Stomach (tissue), 9 donors: ENCODE results near the gene EXOSC7. TPM values are rescaled to one million over a fixed set of nuclear protein-coding genes. Genes with fewer than 3 reads are reported as not detected.

Source experiments
- DNase-seq, 2 donors: peaks; one replicate each; pipeline versions ENCODE4 v3.0.0 to v3.0.0-alpha.2; 2013 to 2019
- H3K27ac ChIP-seq, 5 donors: fragments of 200-600 bp in 4 of 5; sonication (generic) in 4 of 5; one replicate each; pipeline ENCODE4 v1.5.1; 2013 to 2019; ENCODE audit warnings: mild to moderate bottlenecking in 1 of 5, moderate library complexity in 1 of 5
- H3K27me3 ChIP-seq, 3 donors: fragments of 200-600 bp; sonication (generic); one replicate each; pipeline ENCODE4 v1.5.1; 2017 to 2019; ENCODE audit warnings: mixed run types in 1 of 3
- H3K36me3 ChIP-seq, 4 donors: fragments of 200-600 bp; sonication (generic); 1 replicate in 3 of 4; 2 replicates in 1 of 4; pipeline ENCODE4 v1.5.1; 2016 to 2019
- H3K4me1 ChIP-seq, 4 donors: fragments of 200-600 bp; sonication (generic); one replicate each; pipeline ENCODE4 v1.5.1; 2016 to 2019
- H3K4me3 ChIP-seq, 4 donors: fragments of 200-600 bp; sonication (generic) in 3 of 4; one replicate each; pipeline ENCODE4 v1.5.1; 2016 to 2019; ENCODE audit warnings: mild to moderate bottlenecking in 1 of 4
- H3K9me3 ChIP-seq, 4 donors: fragments of 200-600 bp; sonication (generic); one replicate each; pipeline ENCODE4 v1.5.1; 2016 to 2019
- EP300 ChIP-seq: sonication (generic); formaldehyde crosslinking; IDR thresholded peaks from one replicate; pipeline ENCODE4 v1.6.1; 2017; ENCODE audit warnings: antibody characterized with exemption
- POLR2A ChIP-seq, 4 donors: fragments of 450-650 bp; IDR thresholded peaks; one replicate each; pipeline ENCODE4 v1.6.1; 2016; ENCODE audit warnings: antibody characterized with exemption in 4 of 4, control low read depth in 2 of 4, mild to moderate bottlenecking in 1 of 4, moderate library complexity in 1 of 4
- POLR2AphosphoS5 ChIP-seq, 3 donors: sonication (generic); formaldehyde crosslinking; IDR thresholded peaks; one replicate each; pipeline ENCODE4 v1.6.1; 2016; ENCODE audit warnings: antibody characterized with exemption in 3 of 3
- WGBS, 5 donors: extraction: QIAGEN DNeasy Blood & Tissue Kit in 3 of 5; methylation state at CpG; one replicate each; pipeline versions ENCODE4 v1.1.5 to v1.1.7; 2013 to 2018; 5-methylcytosine and 5-hydroxymethylcytosine counted together
- intact Hi-C: fragments of 100-400 bp; cut with DNase I; formaldehyde crosslinking; loops from one replicate; pipeline ENCODE4 v1.15.1; 2023; ENCODE audit warnings: low total_unique reads
- polyA plus RNA-seq, 3 donors: library from polyadenylated mRNA; stranded (reverse); fragments of 200-250 nt; gene quantifications; one replicate each; pipeline ENCODE4 v1.2.3, GENCODE V29; 2013
- total RNA-seq, 5 donors: library from RNA; depleted of rRNA; stranded (reverse); fragments of >200 nt; gene quantifications; one replicate each; pipeline versions ENCODE4 v1.1.0 to v1.2.3, GENCODE V29; 2014 to 2016
- TF ChIP-seq, protein P1 (sequence below), 7 experiments: fragments of 450-650 bp in 4 of 7; fragments of 200-600 bp in 3 of 7; sonication (generic) in 3 of 7; IDR thresholded peaks; one replicate each; pipeline ENCODE4 v1.5.1; 2016 to 2019; ENCODE audit warnings: antibody characterized with exemption in 7 of 7, control low read depth in 2 of 7, mild to moderate bottlenecking in 1 of 7
- donor health status: healthy with polysubstance abuse.
- donor health status: Bipolar disorder and iron deficiency.
- donor health status: healthy.

The EXOSC7 gene
- total and polyA plus RNA-seq, 8 donors, result 29.5 to 57.4 (median 42.6) TPM

DNA sequence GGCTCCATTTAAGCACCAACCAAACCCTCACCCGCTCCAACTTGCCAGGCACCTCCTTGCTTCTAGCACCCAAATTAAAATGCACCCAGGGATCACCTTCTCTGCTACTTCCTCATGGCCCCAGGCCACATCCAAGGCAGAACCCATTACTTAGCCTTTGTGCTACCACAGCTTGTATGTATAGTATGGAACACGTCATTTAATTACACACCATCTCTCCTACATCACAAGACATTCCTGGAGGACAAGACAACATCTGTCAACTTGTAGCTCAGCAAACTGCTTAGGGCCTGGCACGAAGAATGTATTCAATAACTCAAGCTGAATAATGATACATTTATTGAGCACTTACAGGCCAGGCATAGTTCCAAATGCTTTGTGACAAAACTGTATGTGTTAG is 23.4 kb upstream of the EXOSC7 start:
- H3K36me3 ChIP-seq, result peaks cover 3 to 46% (median 27%) of the 10 kb centered on the region in 4 donors
- WGBS, 5 donors, result 87 to 98% (median 93%) methylated on average over 3 of the region's 3 CpGs
- H3K4me3 ChIP-seq, result no peak overlapping the region
- H3K4me1 ChIP-seq, result peaks cover 0 to 30% (median 7%) of the 10 kb centered on the region in 4 donors
- no peaks in the 10 kb centered on the region for H3K9me3 ChIP-seq
- intact Hi-C loops, result no loop called here
- H3K27ac ChIP-seq, result no peak overlapping the region
- DNase-seq, result no peak
- TF ChIP-seq POLR2AphosphoS5 (IDR thresholded peaks at IDR 0.05), result no peak
- TF ChIP-seq, protein P1, sequence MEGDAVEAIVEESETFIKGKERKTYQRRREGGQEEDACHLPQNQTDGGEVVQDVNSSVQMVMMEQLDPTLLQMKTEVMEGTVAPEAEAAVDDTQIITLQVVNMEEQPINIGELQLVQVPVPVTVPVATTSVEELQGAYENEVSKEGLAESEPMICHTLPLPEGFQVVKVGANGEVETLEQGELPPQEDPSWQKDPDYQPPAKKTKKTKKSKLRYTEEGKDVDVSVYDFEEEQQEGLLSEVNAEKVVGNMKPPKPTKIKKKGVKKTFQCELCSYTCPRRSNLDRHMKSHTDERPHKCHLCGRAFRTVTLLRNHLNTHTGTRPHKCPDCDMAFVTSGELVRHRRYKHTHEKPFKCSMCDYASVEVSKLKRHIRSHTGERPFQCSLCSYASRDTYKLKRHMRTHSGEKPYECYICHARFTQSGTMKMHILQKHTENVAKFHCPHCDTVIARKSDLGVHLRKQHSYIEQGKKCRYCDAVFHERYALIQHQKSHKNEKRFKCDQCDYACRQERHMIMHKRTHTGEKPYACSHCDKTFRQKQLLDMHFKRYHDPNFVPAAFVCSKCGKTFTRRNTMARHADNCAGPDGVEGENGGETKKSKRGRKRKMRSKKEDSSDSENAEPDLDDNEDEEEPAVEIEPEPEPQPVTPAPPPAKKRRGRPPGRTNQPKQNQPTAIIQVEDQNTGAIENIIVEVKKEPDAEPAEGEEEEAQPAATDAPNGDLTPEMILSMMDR (IDR thresholded peaks at IDR 0.05), result no peak
- TF ChIP-seq EP300, result no peak
- TF ChIP-seq POLR2A (IDR thresholded peaks at IDR 0.05), result no peak
- no peaks in the 10 kb centered on the region for H3K27me3 ChIP-seq

DNA sequence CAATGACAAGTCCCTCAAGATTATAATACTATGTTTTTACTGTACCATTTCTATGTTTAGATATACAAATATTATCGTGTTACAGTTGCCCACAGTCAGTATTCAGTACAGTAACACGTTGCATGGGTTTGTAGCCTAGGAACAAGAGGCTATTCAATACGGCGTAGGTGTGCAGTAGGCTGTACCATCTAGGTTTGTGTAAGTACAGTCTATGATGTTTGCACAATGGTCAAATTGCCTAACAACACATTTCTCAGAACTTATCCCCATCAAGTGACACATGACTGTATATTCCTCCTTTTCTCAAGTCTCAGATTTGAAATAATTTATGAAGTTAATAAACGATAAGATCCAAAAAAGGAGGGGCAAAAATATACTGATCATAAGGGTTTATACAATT is 21.7 kb upstream of the EXOSC7 start:
- Histone ChIP-seq H3K27ac (peak overlapping the region in 2 of 5 donors; percentile 59 to 75), H3K4me3 (no peak overlapping the region), H3K36me3 (peaks cover 10 to 53% (median 43%) of the 10 kb centered on the region in 4 donors), H3K9me3 (no peaks in the 10 kb centered on the region), H3K4me1 (peaks cover 5 to 30% (median 7%) of the 10 kb centered on the region in 4 donors), H3K27me3 (no peaks in the 10 kb centered on the region)
- 79 to 93% (median 90%) methylated on average over 5 of the region's 5 CpGs for WGBS, 5 donors
- DNase-seq, result no peak
- TF ChIP-seq, protein P1 (IDR thresholded peaks at IDR 0.05), result no peak
- TF ChIP-seq EP300 (no peak), POLR2A (IDR thresholded peaks at IDR 0.05) (no peak), POLR2AphosphoS5 (IDR thresholded peaks at IDR 0.05) (no peak)
- intact Hi-C loops, result no loop called here

DNA sequence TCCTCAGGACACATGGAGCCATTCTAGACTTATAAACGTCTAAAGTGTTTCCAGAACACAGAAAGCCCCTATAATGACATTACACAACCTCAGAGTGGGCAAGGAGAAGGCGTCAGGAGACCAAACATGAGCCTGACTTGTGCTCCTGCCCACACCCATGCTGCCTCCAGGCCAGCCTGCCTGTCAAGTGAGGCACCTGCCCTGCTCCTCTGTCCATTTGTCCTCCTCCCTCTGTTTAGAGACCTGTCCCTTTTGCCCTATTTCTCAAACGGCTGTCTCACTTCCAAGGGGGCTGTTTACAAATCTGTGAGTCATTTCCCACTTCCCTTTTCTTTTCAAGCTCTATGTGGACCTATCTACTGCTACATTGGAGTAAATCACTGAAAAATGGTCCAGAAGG is 21.1 kb upstream of the EXOSC7 start:
- no peak for TF ChIP-seq POLR2AphosphoS5 (IDR thresholded peaks at IDR 0.05)
- TF ChIP-seq POLR2A (IDR thresholded peaks at IDR 0.05), result no peak
- TF ChIP-seq EP300, result no peak
- TF ChIP-seq, protein P1 (IDR thresholded peaks at IDR 0.05), result no peak
- H3K27me3 ChIP-seq, result no peaks in the 10 kb centered on the region
- intact Hi-C loops, result no loop called here
- no peak overlapping the region for H3K4me3 ChIP-seq
- peak in 1 of 2 donors; percentile 27 for DNase-seq
- 30 to 42% (median 39%) methylated on average over 3 of the region's 3 CpGs for WGBS, 5 donors
- peaks cover 10 to 47% (median 44%) of the 10 kb centered on the region in 4 donors for H3K36me3 ChIP-seq
- H3K4me1 ChIP-seq, result peaks cover 5 to 30% (median 7%) of the 10 kb centered on the region in 4 donors
- H3K27ac ChIP-seq, result peak overlapping the region in 3 of 5 donors; percentile 24 to 75 (median 59)
- no peaks in the 10 kb centered on the region for H3K9me3 ChIP-seq

DNA sequence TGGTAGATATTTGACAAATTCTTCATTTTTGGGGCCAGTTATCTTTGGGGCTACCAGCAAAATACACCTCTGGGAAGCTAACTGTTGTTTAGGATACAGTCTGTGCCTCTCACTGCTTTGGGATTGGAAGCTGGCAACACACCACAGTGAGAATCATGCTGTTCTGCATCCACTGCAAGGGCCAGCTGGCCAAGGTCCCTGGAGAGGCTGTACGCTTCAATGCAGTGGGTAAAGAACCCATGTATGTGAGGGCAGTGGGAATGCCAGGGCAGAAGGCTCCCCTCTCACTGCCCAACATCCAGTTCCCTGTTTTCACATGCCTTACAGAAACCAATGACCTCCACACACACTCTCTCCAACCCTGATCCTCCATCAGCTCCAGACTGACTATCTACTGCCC is 20.1 kb upstream of the EXOSC7 start:
- no peak for DNase-seq
- intact Hi-C loops, result no loop called here
- Histone ChIP-seq H3K27me3 (no peaks in the 10 kb centered on the region), H3K36me3 (peaks cover 10 to 47% (median 44%) of the 10 kb centered on the region in 4 donors), H3K9me3 (no peaks in the 10 kb centered on the region), H3K4me1 (peaks cover 5 to 39% (median 7%) of the 10 kb centered on the region in 4 donors), H3K4me3 (no peak overlapping the region), H3K27ac (no peak overlapping the region)
- TF ChIP-seq POLR2AphosphoS5 (IDR thresholded peaks at IDR 0.05) (no peak), POLR2A (IDR thresholded peaks at IDR 0.05) (no peak)
- WGBS, 5 donors, result 82 to 100% (median 93%) methylated on average over 1 of the region's 1 CpG

DNA sequence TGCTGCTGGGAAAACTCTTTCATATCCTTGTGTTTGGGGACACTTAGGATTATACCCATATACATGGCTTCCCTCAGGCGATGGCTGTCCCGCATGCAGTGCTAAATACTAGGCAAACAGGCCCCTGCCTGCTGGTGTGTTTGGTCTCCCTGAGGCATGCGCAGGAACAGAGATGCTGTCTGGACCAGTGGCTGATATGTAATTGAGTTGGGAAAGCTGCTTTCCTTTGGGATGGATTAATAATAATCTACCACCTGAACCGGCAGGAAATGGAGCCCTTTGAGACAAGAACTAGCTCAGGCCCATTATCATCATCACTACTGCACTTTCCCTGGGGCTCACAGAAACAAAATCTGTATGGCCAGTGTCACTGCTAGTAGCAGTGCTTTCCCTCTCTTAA is 18.1 kb upstream of the EXOSC7 start:
- H3K9me3 ChIP-seq, result no peaks in the 10 kb centered on the region
- peaks cover 10 to 45% (median 41%) of the 10 kb centered on the region in 4 donors for H3K36me3 ChIP-seq
- no peaks in the 10 kb centered on the region for H3K27me3 ChIP-seq
- intact Hi-C loops, result no loop called here
- no peak for DNase-seq
- TF ChIP-seq, protein P1 (IDR thresholded peaks at IDR 0.05), result no peak
- TF ChIP-seq EP300 (no peak), POLR2A (IDR thresholded peaks at IDR 0.05) (no peak), POLR2AphosphoS5 (IDR thresholded peaks at IDR 0.05) (no peak)
- 96 to 97% (median 96%) methylated on average over 4 of the region's 4 CpGs for WGBS, 5 donors
- H3K4me1 ChIP-seq, result peaks cover 5 to 57% (median 10%) of the 10 kb centered on the region in 4 donors
- H3K27ac ChIP-seq, result no peak overlapping the region
- no peak overlapping the region for H3K4me3 ChIP-seq
